Cerebellar cortex (tissue), 1 donor: Measurements from ENCODE around the gene LRRC51.
"Not testable (repeated sequence)": the region's sequence is repeated elsewhere in the genome, so short reads cannot be mapped to it uniquely, and the experiment has no call there.

ENCODE experiments used
- DNase-seq: peaks from one replicate; pipeline ENCODE4 v3.0.0-alpha.2; 2015; ENCODE audit warnings: low spot score

LRRC51 gene

GRCh38 chr11:72111300-72112142 lies 30.9 kb downstream of the LRRC51 start:
- DNase-seq, result no peak

- peak; percentile 100 for DNase-seq
Measured at GRCh38 chr11:72112143-72112977, 31.7 kb downstream of the LRRC51 start, which contains the start of gene ANAPC15. Gene ANAPC15, minus strand, starts transcription at chr11:72112695. Its CDS starts 1,419 bp downstream, at chr11:72111276.

GRCh38 chr11:72112978-72113808 lies 32.5 kb downstream of the LRRC51 start:
- DNase-seq, result no peak

- no peak for DNase-seq
Measured at GRCh38 chr11:72114570-72114969, 33.9 kb downstream of the LRRC51 start.

- DNase-seq, result no peak
Measured at GRCh38 chr11:72116019-72116755, 35.5 kb downstream of the LRRC51 start.

GRCh38 chr11:72119198-72119597 lies 38.5 kb downstream of the LRRC51 start:
- DNase-seq, result no peak

- DNase-seq, result no peak
Measured at GRCh38 chr11:72120930-72121329, 40.3 kb downstream of the LRRC51 start.

GRCh38 chr11:72122607-72123006 lies 42.0 kb downstream of the LRRC51 start:
- DNase-seq, result no peak

- no peak for DNase-seq
Measured at GRCh38 chr11:72123117-72123653, 42.5 kb downstream of the LRRC51 start.

- DNase-seq, result no peak
Measured at GRCh38 chr11:72124046-72124445, 43.4 kb downstream of the LRRC51 start.

- no peak for DNase-seq
Measured at GRCh38 chr11:72125956-72126355, 45.3 kb downstream of the LRRC51 start.

GRCh38 chr11:72127923-72128322 lies 47.3 kb downstream of the LRRC51 start:
- DNase-seq, result no peak

- DNase-seq, result no peak
Measured at GRCh38 chr11:72129381-72129780, 48.7 kb downstream of the LRRC51 start.

GRCh38 chr11:72132646-72133045 lies 52.0 kb downstream of the LRRC51 start:
- DNase-seq, result no peak

- DNase-seq, result not testable (repeated sequence)
Measured at GRCh38 chr11:72135473-72135872, 54.8 kb downstream of the LRRC51 start, which contains the start of gene FOLR3. Gene FOLR3, plus strand, starts transcription at chr11:72135725. Its CDS starts 228 bp downstream, at chr11:72135953.

GRCh38 chr11:72135891-72136683 lies 55.4 kb downstream of the LRRC51 start:
- no peak for DNase-seq

- no peak for DNase-seq
Measured at GRCh38 chr11:72136684-72137262, 56.1 kb downstream of the LRRC51 start.

- DNase-seq, result no peak
Measured at GRCh38 chr11:72138821-72139390, 58.3 kb downstream of the LRRC51 start.

GRCh38 chr11:72139500-72139899 lies 58.9 kb downstream of the LRRC51 start:
- no peak for DNase-seq
